Measurements from ENCODE around the gene RYR1. TPM values are rescaled to one million over a fixed set of nuclear protein-coding genes. Genes with fewer than 3 reads are reported as not detected.
"Not testable (repeated sequence)": the region's sequence is repeated elsewhere in the genome, so short reads cannot be mapped to it uniquely, and the experiment has no call there.

The RYR1 gene
- polyA plus RNA-seq, 1 of the 3 experiments (the other 2 are of a cell fraction), result under 0.01 TPM

DNA sequence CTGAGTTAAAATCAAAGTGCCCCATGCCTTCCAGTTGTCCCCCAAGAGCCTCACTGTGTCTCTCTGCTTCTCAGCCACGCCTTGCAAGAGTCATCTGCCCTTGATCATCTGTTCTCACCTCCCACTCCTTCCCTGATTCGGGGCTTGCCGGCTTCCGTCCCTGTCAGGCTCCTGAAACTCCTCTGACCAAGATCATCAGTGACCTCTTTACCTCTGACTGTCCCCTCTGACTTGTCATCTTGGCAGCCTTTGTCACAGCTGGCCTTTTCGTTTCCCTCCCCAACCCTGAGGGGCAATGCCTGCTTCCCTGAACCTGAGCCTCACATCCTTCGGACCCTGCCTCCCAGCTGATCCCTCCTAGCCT lies 117.9 kb downstream of the RYR1 start:
- no peaks in the 10 kb centered on the region for H3K36me3 ChIP-seq (replicated peaks in 1 of 2; ENCODE audit: control insufficient read depth in 1 of 2, insufficient read depth in 2 of 2, low read length in 1 of 2)
- H2AFZ ChIP-seq (ENCODE audit: low read depth), result no peak overlapping the region
- no peaks in the 10 kb centered on the region for H3K79me2 ChIP-seq (ENCODE audit: insufficient read depth)
- no peaks in the 10 kb centered on the region for H4K20me1 ChIP-seq (ENCODE audit: insufficient read depth)
- no peaks in the 10 kb centered on the region for H3K9me3 ChIP-seq
- no peak for TF ChIP-seq USF1 (IDR thresholded peaks at IDR 0.05; ENCODE audit: borderline replicate concordance, low read depth)
- no peak overlapping the region for H3K4me3 ChIP-seq (ENCODE audit: low read depth in 2 of 2, low read length in 1 of 2)
- no peaks in the 10 kb centered on the region; the same call in 1 of the 2 replicates for H3K27me3 ChIP-seq (ENCODE audit: insufficient read depth)
- POLR2A ChIA-PET, result no interaction called here
- H3F3A ChIP-seq (replicated peaks; ENCODE audit: insufficient read depth), result no peaks in the 10 kb centered on the region
- H3K27ac ChIP-seq (ENCODE audit: low read depth in 2 of 2, low read length in 1 of 2), result no peak overlapping the region
- no peak overlapping the region for H3K9ac ChIP-seq
- no peak overlapping the region for H3K4me2 ChIP-seq
- no peak for DNase-seq
- CTCF ChIA-PET, result interaction anchor here (1.4 to 1.8 kb wide), 3 partner anchors 36 to 148 kb away, joined by 4 to 9 read pairs (median 6); partner anchors contain the start of gene FAM98C
- WGBS (ENCODE audit: low lambda C conversion rate), result 56% methylated on average over 6 of the region's 6 CpGs
- no peaks in the 10 kb centered on the region for H3K4me1 ChIP-seq (ENCODE audit: control insufficient read depth in 1 of 2, insufficient read depth in 2 of 2, low read depth in 1 of 2, low read length in 1 of 2)
- H3K9me2 ChIP-seq, result no peaks in the 10 kb centered on the region

DNA sequence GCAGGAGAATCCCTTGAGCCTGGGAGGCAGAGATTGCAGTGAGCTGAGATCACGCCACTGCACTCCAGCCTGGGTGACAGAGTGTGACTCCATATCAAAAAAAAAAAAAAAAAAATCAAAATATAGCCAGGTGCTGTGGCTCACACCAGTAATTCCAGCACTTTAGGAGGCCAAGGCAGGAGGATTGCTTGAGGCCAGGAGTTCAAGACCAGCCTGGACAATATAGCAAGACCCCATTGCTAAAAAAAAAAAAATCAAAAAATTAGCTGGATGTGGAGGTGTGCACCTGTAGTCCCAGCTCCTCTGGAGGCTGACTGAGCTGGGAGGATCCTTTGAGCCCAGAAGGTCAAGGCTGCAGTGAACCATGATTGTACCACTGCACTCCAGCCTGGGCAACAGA lies 119.7 kb downstream of the RYR1 start:
- DNase-seq; H3K9me2 ChIP-seq; H3K9ac ChIP-seq; H2AFZ ChIP-seq (ENCODE audit: low read depth); H3F3A ChIP-seq (replicated peaks; ENCODE audit: insufficient read depth); H3K27ac ChIP-seq (ENCODE audit: low read depth in 2 of 2, low read length in 1 of 2); CTCF ChIA-PET; H3K9me3 ChIP-seq; H3K27me3 ChIP-seq (ENCODE audit: insufficient read depth); H4K20me1 ChIP-seq (ENCODE audit: insufficient read depth); H3K4me2 ChIP-seq; H3K4me1 ChIP-seq (ENCODE audit: control insufficient read depth in 1 of 2, insufficient read depth in 2 of 2, low read depth in 1 of 2, low read length in 1 of 2); POLR2A ChIA-PET; H3K36me3 ChIP-seq (replicated peaks in 1 of 2; ENCODE audit: control insufficient read depth in 1 of 2, insufficient read depth in 2 of 2, low read length in 1 of 2); H3K79me2 ChIP-seq (ENCODE audit: insufficient read depth); H3K4me3 ChIP-seq (ENCODE audit: low read depth in 2 of 2, low read length in 1 of 2): not testable (repeated sequence)
- 94% methylated on average over 1 of the region's 1 CpG for WGBS (ENCODE audit: low lambda C conversion rate)

- Histone ChIP-seq H3K27me3 (ENCODE audit: insufficient read depth) (no peaks in the 10 kb centered on the region; the same call in 1 of the 2 replicates), H3K4me3 (ENCODE audit: low read depth in 2 of 2, low read length in 1 of 2) (no peak overlapping the region), H3K27ac (ENCODE audit: low read depth in 2 of 2, low read length in 1 of 2) (no peak overlapping the region), H3F3A (replicated peaks; ENCODE audit: insufficient read depth) (no peaks in the 10 kb centered on the region), H3K9ac (no peak overlapping the region), H4K20me1 (ENCODE audit: insufficient read depth) (no peaks in the 10 kb centered on the region), H3K9me2 (no peaks in the 10 kb centered on the region), H3K4me2 (no peak overlapping the region), H3K79me2 (ENCODE audit: insufficient read depth) (no peaks in the 10 kb centered on the region), H3K9me3 (no peaks in the 10 kb centered on the region), H3K4me1 (ENCODE audit: control insufficient read depth in 1 of 2, insufficient read depth in 2 of 2, low read depth in 1 of 2, low read length in 1 of 2) (no peaks in the 10 kb centered on the region; a peak in 1 of 4 replicates), H3K36me3 (replicated peaks in 1 of 2; ENCODE audit: control insufficient read depth in 1 of 2, insufficient read depth in 2 of 2, low read length in 1 of 2) (no peaks in the 10 kb centered on the region), H2AFZ (ENCODE audit: low read depth) (no peak overlapping the region)
- TF ChIP-seq EP300 (IDR thresholded peaks at IDR 0.05; ENCODE audit: borderline replicate concordance in 1 of 2, low read depth in 1 of 2, low read length in 1 of 2) (no peak), MEF2A (IDR thresholded peaks at IDR 0.05; ENCODE audit: borderline replicate concordance, low read depth) (no peak), FOXM1 (IDR thresholded peaks at IDR 0.05; ENCODE audit: low read depth) (no peak), FOXJ3 (CRISPR knock-in tag; IDR thresholded peaks at IDR 0.05) (no peak), USF1 (IDR thresholded peaks at IDR 0.05; ENCODE audit: borderline replicate concordance, low read depth) (no peak), SMC3 (IDR thresholded peaks at IDR 0.05; ENCODE audit: low read depth, low read length) (no peak), RCOR1 (IDR thresholded peaks at IDR 0.05; ENCODE audit: low read length) (no peak), GABPA (IDR thresholded peaks at IDR 0.05; ENCODE audit: low read depth) (no peak), TCF12 (IDR thresholded peaks at IDR 0.05) (no peak), MXI1 (IDR thresholded peaks at IDR 0.05; ENCODE audit: low read depth, low read length) (no peak)
- TF ChIP-seq, protein P1, sequence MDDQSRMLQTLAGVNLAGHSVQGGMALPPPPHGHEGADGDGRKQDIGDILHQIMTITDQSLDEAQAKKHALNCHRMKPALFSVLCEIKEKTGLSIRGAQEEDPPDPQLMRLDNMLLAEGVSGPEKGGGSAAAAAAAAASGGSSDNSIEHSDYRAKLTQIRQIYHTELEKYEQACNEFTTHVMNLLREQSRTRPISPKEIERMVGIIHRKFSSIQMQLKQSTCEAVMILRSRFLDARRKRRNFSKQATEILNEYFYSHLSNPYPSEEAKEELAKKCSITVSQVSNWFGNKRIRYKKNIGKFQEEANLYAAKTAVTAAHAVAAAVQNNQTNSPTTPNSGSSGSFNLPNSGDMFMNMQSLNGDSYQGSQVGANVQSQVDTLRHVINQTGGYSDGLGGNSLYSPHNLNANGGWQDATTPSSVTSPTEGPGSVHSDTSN (IDR thresholded peaks at IDR 0.05), result no peak
- TF ChIP-seq, protein P2, sequence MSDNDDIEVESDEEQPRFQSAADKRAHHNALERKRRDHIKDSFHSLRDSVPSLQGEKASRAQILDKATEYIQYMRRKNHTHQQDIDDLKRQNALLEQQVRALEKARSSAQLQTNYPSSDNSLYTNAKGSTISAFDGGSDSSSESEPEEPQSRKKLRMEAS (IDR thresholded peaks at IDR 0.05; ENCODE audit: low read depth), result no peak
- TF ChIP-seq, protein P3, sequence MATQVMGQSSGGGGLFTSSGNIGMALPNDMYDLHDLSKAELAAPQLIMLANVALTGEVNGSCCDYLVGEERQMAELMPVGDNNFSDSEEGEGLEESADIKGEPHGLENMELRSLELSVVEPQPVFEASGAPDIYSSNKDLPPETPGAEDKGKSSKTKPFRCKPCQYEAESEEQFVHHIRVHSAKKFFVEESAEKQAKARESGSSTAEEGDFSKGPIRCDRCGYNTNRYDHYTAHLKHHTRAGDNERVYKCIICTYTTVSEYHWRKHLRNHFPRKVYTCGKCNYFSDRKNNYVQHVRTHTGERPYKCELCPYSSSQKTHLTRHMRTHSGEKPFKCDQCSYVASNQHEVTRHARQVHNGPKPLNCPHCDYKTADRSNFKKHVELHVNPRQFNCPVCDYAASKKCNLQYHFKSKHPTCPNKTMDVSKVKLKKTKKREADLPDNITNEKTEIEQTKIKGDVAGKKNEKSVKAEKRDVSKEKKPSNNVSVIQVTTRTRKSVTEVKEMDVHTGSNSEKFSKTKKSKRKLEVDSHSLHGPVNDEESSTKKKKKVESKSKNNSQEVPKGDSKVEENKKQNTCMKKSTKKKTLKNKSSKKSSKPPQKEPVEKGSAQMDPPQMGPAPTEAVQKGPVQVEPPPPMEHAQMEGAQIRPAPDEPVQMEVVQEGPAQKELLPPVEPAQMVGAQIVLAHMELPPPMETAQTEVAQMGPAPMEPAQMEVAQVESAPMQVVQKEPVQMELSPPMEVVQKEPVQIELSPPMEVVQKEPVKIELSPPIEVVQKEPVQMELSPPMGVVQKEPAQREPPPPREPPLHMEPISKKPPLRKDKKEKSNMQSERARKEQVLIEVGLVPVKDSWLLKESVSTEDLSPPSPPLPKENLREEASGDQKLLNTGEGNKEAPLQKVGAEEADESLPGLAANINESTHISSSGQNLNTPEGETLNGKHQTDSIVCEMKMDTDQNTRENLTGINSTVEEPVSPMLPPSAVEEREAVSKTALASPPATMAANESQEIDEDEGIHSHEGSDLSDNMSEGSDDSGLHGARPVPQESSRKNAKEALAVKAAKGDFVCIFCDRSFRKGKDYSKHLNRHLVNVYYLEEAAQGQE (IDR thresholded peaks at IDR 0.05; ENCODE audit: low read depth, low read length), result no peak
- 46% methylated on average over 3 of the region's 3 CpGs for WGBS (ENCODE audit: low lambda C conversion rate)
- POLR2A ChIA-PET, result no interaction called here
- no peak for DNase-seq
- CTCF ChIA-PET, result no interaction called here
Measured at GRCh38 chr19:38554676-38555141, 121.2 kb downstream of the RYR1 start.

Measured in SK-N-SH (cell line).